HEK293 (cell line): ENCODE data around the gene JAZF1.

ENCODE experiments used
- CTCF ChIA-PET: fragments of 350-600 bp; formaldehyde crosslinking; extraction: SDS; loops from one replicate; lab custom pipeline; 2021; ENCODE audit warnings: antibody characterized with exemption; lab: Yijun Ruan, JAX
- POLR2A ChIA-PET: fragments of 300-600 bp; formaldehyde crosslinking; extraction: SDS; loops from one replicate; lab custom pipeline; 2020; ENCODE audit warnings: antibody characterized with exemption, inconsistent platforms; lab: Yijun Ruan, JAX
- H3K27ac ChIP-seq: fragments of 200-500 bp; sonication (Bioruptor generic); 2 replicates; pipeline ENCODE4 v1.5.1; 2014; ENCODE audit warnings: low read depth, low read length, control low read depth, inconsistent platforms; ENCODE audit errors: extremely low read depth
- H3K36me3 ChIP-seq, 2 experiments: fragments of 200-500 bp in 1 of 2; sonication (Bioruptor generic) in 1 of 2; 1 replicate in 1 of 2; 2 replicates in 1 of 2; pipeline ENCODE4 v1.5.1; 2014 to 2017; ENCODE audit warnings: inconsistent platforms in 2 of 2, low read length in 2 of 2; ENCODE audit not compliant: control insufficient read depth in 2 of 2, insufficient read depth in 1 of 2
- H3K4me1 ChIP-seq: fragments of 200-500 bp; sonication (Bioruptor generic); 2 replicates; pipeline ENCODE4 v1.5.1; 2014; ENCODE audit warnings: mild to moderate bottlenecking, low read length, inconsistent platforms; ENCODE audit not compliant: control insufficient read depth, insufficient read depth
- H3K4me3 ChIP-seq: 2 replicates; pipeline ENCODE4 v1.5.1; 2011; ENCODE audit warnings: low read depth, mild to moderate bottlenecking, control low read depth, low read length, moderate library complexity
- H3K9me3 ChIP-seq: fragments of 200-500 bp; sonication (Bioruptor generic); 2 replicates; pipeline ENCODE4 v1.5.1; 2014; ENCODE audit warnings: low read depth, low read length, inconsistent platforms; ENCODE audit not compliant: control insufficient read depth, insufficient read depth
- HOXA7 ChIP-seq: sonication (generic); formaldehyde crosslinking; IDR thresholded peaks from 2 replicates; pipeline ENCODE4 v1.8.1; 2022; ENCODE audit warnings: missing genetic modification reagents, borderline replicate concordance
- KLF1 ChIP-seq: fragments of 450-650 bp; formaldehyde crosslinking; IDR thresholded peaks from 2 replicates; pipeline ENCODE4 v1.5.1; 2016; ENCODE audit warnings: missing biosample characterization, missing genetic modification characterization
- KLF10 ChIP-seq: fragments of 450-650 bp; IDR thresholded peaks from 2 replicates; pipeline ENCODE4 v1.5.1; 2018; ENCODE audit warnings: missing biosample characterization, mild to moderate bottlenecking, missing genetic modification characterization
- KLF16 ChIP-seq: fragments of 450-650 bp; formaldehyde crosslinking; IDR thresholded peaks from 2 replicates; pipeline ENCODE4 v1.5.1; 2017; ENCODE audit warnings: missing biosample characterization, missing genetic modification characterization
- MEIS1 ChIP-seq: sonication (generic); formaldehyde crosslinking; IDR thresholded peaks from 2 replicates; pipeline ENCODE4 v1.8.1; 2022; ENCODE audit warnings: missing genetic modification reagents, mild to moderate bottlenecking, borderline replicate concordance
- YY2 ChIP-seq: fragments of 450-650 bp; formaldehyde crosslinking; IDR thresholded peaks from 2 replicates; pipeline ENCODE4 v1.5.1; 2016; ENCODE audit warnings: missing biosample characterization, missing genetic modification characterization
- ZFHX2 ChIP-seq: fragments of 450-650 bp; formaldehyde crosslinking; conservative IDR thresholded peaks from 2 replicates; pipeline ENCODE4 v1.5.1; 2016; ENCODE audit warnings: missing biosample characterization, missing genetic modification characterization
- ZNF184 ChIP-seq: fragments of 450-650 bp; IDR thresholded peaks from 2 replicates; pipeline ENCODE4 v1.5.1; 2018; ENCODE audit warnings: missing biosample characterization, mild to moderate bottlenecking, missing genetic modification characterization
- ZNF211 ChIP-seq: fragments of 450-650 bp; formaldehyde crosslinking; IDR thresholded peaks from 2 replicates; pipeline ENCODE4 v1.5.1; 2016; ENCODE audit warnings: low read depth, missing biosample characterization, missing genetic modification characterization
- ZNF214 ChIP-seq: fragments of 450-650 bp; formaldehyde crosslinking; IDR thresholded peaks from 2 replicates; pipeline ENCODE4 v1.5.1; 2017; ENCODE audit warnings: missing biosample characterization, mild to moderate bottlenecking, missing genetic modification characterization, borderline replicate concordance
- ZNF239 ChIP-seq: fragments of 450-650 bp; formaldehyde crosslinking; IDR thresholded peaks from 2 replicates; pipeline ENCODE4 v1.5.1; 2016; ENCODE audit warnings: missing biosample characterization, missing genetic modification characterization
- ZNF266 ChIP-seq: fragments of 450-650 bp; formaldehyde crosslinking; IDR thresholded peaks from 2 replicates; pipeline ENCODE4 v1.5.1; 2016; ENCODE audit warnings: missing biosample characterization, missing genetic modification characterization, low read depth
- ZNF311 ChIP-seq: fragments of 450-650 bp; formaldehyde crosslinking; IDR thresholded peaks from 2 replicates; pipeline ENCODE4 v1.5.1; 2017; ENCODE audit warnings: missing biosample characterization, missing genetic modification characterization, borderline replicate concordance
- ZNF391 ChIP-seq: fragments of 450-650 bp; formaldehyde crosslinking; IDR thresholded peaks from 2 replicates; pipeline ENCODE4 v1.5.1; 2016; ENCODE audit warnings: low read depth, missing biosample characterization, missing genetic modification characterization, borderline replicate concordance
- ZNF426 ChIP-seq: fragments of 450-650 bp; formaldehyde crosslinking; IDR thresholded peaks from 2 replicates; pipeline ENCODE4 v1.5.1; 2017; ENCODE audit warnings: missing biosample characterization, missing genetic modification characterization, mild to moderate bottlenecking, inconsistent platforms, moderate library complexity
- ZNF521 ChIP-seq: fragments of 450-650 bp; formaldehyde crosslinking; IDR thresholded peaks from 2 replicates; pipeline ENCODE4 v1.5.1; 2017; ENCODE audit warnings: missing biosample characterization, mild to moderate bottlenecking, missing genetic modification characterization
- ZNF623 ChIP-seq: fragments of 450-650 bp; formaldehyde crosslinking; IDR thresholded peaks from 2 replicates; pipeline ENCODE4 v1.5.1; 2016; ENCODE audit warnings: missing biosample characterization, missing genetic modification characterization
- ZNF843 ChIP-seq: fragments of 450-650 bp; formaldehyde crosslinking; IDR thresholded peaks from 2 replicates; pipeline ENCODE4 v1.5.1; 2016; ENCODE audit warnings: missing biosample characterization, missing genetic modification characterization
- ZSCAN30 ChIP-seq: fragments of 450-650 bp; IDR thresholded peaks from 2 replicates; pipeline ENCODE4 v1.5.1; 2018; ENCODE audit warnings: missing biosample characterization, mild to moderate bottlenecking, missing genetic modification characterization, moderate library complexity
- ZSCAN4 ChIP-seq: fragments of 450-650 bp; formaldehyde crosslinking; IDR thresholded peaks from 2 replicates; pipeline ENCODE4 v1.5.1; 2017; ENCODE audit warnings: missing biosample characterization, missing genetic modification characterization
- TF ChIP-seq, protein P1 (sequence below): fragments of 450-650 bp; formaldehyde crosslinking; IDR thresholded peaks from 2 replicates; pipeline ENCODE4 v1.5.1; 2016; ENCODE audit warnings: missing biosample characterization, missing genetic modification characterization
- TF ChIP-seq, protein P2 (sequence below): fragments of 450-650 bp; formaldehyde crosslinking; IDR thresholded peaks from 2 replicates; pipeline ENCODE4 v1.5.1; 2016; ENCODE audit warnings: missing biosample characterization, missing genetic modification characterization, borderline replicate concordance
- TF ChIP-seq, protein P3 (sequence below): fragments of 450-650 bp; formaldehyde crosslinking; IDR thresholded peaks from 2 replicates; pipeline ENCODE4 v1.5.1; 2016; ENCODE audit warnings: missing biosample characterization, missing genetic modification characterization

Gene JAZF1

DNA sequence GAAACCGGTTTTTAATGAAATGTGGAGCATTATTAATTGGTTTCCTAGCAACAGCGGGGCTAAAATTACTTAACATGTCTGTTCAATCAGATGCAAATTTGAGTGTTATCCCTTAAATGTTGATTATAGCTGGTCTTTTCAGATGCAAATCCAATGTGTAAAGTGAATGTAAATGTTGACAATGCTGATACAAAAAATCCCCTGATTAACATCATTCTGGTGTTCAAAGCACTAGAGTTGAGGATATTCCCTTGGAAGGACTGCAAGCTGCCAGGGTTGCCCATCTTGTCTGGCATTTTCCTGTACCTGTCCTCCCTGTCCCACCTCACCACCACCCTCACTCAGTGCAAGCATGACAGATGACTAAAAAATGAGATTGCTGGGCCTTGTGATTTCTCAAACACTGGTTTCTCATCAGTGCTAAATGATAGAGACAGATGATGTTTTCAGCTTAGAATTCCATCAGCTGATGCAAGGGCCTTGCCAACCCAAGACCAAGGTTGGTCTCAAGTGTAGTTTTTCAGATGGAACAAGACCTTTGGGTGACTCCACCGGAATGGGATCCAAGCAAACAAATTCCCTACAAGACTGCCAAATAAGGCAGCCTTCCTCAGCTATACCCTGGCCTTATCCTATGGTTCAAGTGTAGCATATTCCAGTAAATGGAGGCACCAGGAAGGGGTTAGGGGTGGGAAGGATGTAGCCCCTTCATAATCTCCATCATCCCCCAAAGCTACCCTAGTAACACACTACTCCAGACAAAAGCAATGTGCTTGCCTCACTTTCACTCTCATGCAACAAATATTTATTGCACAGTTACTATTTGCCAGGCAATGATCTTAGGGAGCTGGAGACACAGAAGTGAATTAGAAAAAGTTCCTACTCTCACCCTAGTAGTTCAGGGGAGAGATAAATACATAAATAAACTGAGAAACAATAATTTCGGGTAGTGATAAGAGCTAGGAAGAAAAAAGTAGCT lies 54.9 kb downstream of the JAZF1 start (continued):
- TF ChIP-seq, protein P1, sequence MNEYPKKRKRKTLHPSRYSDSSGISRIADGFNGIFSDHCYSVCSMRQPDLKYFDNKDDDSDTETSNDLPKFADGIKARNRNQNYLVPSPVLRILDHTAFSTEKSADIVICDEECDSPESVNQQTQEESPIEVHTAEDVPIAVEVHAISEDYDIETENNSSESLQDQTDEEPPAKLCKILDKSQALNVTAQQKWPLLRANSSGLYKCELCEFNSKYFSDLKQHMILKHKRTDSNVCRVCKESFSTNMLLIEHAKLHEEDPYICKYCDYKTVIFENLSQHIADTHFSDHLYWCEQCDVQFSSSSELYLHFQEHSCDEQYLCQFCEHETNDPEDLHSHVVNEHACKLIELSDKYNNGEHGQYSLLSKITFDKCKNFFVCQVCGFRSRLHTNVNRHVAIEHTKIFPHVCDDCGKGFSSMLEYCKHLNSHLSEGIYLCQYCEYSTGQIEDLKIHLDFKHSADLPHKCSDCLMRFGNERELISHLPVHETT (tag by site-specific recombination), result no peak
- TF ChIP-seq, protein P2, sequence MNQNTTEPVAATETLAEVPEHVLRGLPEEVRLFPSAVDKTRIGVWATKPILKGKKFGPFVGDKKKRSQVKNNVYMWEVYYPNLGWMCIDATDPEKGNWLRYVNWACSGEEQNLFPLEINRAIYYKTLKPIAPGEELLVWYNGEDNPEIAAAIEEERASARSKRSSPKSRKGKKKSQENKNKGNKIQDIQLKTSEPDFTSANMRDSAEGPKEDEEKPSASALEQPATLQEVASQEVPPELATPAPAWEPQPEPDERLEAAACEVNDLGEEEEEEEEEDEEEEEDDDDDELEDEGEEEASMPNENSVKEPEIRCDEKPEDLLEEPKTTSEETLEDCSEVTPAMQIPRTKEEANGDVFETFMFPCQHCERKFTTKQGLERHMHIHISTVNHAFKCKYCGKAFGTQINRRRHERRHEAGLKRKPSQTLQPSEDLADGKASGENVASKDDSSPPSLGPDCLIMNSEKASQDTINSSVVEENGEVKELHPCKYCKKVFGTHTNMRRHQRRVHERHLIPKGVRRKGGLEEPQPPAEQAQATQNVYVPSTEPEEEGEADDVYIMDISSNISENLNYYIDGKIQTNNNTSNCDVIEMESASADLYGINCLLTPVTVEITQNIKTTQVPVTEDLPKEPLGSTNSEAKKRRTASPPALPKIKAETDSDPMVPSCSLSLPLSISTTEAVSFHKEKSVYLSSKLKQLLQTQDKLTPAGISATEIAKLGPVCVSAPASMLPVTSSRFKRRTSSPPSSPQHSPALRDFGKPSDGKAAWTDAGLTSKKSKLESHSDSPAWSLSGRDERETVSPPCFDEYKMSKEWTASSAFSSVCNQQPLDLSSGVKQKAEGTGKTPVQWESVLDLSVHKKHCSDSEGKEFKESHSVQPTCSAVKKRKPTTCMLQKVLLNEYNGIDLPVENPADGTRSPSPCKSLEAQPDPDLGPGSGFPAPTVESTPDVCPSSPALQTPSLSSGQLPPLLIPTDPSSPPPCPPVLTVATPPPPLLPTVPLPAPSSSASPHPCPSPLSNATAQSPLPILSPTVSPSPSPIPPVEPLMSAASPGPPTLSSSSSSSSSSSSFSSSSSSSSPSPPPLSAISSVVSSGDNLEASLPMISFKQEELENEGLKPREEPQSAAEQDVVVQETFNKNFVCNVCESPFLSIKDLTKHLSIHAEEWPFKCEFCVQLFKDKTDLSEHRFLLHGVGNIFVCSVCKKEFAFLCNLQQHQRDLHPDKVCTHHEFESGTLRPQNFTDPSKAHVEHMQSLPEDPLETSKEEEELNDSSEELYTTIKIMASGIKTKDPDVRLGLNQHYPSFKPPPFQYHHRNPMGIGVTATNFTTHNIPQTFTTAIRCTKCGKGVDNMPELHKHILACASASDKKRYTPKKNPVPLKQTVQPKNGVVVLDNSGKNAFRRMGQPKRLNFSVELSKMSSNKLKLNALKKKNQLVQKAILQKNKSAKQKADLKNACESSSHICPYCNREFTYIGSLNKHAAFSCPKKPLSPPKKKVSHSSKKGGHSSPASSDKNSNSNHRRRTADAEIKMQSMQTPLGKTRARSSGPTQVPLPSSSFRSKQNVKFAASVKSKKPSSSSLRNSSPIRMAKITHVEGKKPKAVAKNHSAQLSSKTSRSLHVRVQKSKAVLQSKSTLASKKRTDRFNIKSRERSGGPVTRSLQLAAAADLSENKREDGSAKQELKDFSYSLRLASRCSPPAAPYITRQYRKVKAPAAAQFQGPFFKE (tag by site-specific recombination), result no peak
- TF ChIP-seq ZSCAN30 (tag by site-specific recombination), result no peak
- no peak for TF ChIP-seq ZNF214 (tag by site-specific recombination)
- no peak for TF ChIP-seq KLF1 (tag by site-specific recombination)

DNA sequence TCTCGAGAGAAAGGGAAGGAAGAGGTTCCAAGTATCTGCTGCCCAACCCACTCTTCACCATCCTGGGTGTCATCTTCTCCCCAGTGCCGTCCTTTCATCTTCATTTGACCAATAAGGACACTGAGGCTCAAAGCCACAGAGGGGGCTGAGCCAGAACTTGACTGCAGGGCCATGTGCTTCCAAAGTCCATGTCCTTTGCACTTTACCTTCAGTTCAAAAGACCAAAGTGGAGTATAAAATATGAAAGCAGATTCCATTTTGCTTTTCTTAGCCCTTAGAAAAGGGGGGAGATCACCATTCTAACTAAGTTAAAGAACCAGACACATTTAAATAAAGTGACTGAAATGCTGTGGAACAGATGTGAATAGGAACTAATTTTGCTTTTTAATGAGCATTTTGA lies 56.2 kb downstream of the JAZF1 start:
- H3K27ac ChIP-seq, result no peak overlapping the region
- ChIA-PET POLR2A (no interaction called here), CTCF (interaction anchor here (0.9 to 1.7 kb wide), 3 partner anchors 27 to 31 kb away, joined by 3 to 6 read pairs (median 3); no protein-coding TSS in a partner anchor)
- H3K4me3 ChIP-seq, result no peak overlapping the region
- TF ChIP-seq ZNF266, result no peak
- no peak for TF ChIP-seq KLF10 (tag by site-specific recombination)
- TF ChIP-seq ZNF391 (tag by site-specific recombination), result no peak
- no peak for TF ChIP-seq ZNF184 (tag by site-specific recombination)
- TF ChIP-seq MEIS1, result no peak
- no peak for TF ChIP-seq ZNF211 (tag by site-specific recombination)
- no peak for TF ChIP-seq ZNF843 (tag by site-specific recombination)
- TF ChIP-seq KLF16 (tag by site-specific recombination), result no peak
- TF ChIP-seq ZNF623 (tag by site-specific recombination), result no peak
- TF ChIP-seq ZSCAN30 (tag by site-specific recombination), result no peak
- TF ChIP-seq HOXA7 (CRISPR knock-in tag), result no peak
- no peaks in the 10 kb centered on the region for H3K4me1 ChIP-seq
- no peaks in the 10 kb centered on the region for H3K9me3 ChIP-seq
- H3K36me3 ChIP-seq, result no peaks in the 10 kb centered on the region

DNA sequence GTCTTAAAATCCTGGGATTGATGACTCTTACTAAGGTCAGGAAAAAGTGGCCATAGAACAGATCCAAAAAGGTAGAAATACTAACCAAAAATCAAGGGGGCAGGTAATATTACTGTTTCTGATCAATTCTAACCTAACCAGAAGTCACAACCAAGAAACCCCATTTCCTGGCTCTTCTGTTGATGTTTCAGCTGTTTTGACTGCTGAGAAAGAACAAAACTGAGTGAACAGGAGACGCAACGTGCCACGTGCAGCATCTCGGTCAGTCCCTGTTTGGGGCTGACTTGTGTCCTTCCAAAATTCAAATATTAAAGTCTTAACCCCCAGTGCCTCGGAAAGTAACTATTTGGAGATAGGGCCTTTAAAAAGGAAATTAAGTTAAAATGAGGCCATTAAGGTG lies 56.8 kb downstream of the JAZF1 start:
- CTCF ChIA-PET, result no interaction called here
- POLR2A ChIA-PET, result no interaction called here
- H3K27ac ChIP-seq, result no peak overlapping the region
- TF ChIP-seq MEIS1 (no peak), ZNF311 (tag by site-specific recombination) (no peak), ZFHX2 (tag by site-specific recombination) (no peak), ZSCAN4 (no peak), ZNF521 (no peak), KLF16 (tag by site-specific recombination) (no peak), ZNF239 (no peak), YY2 (tag by site-specific recombination) (no peak), ZNF426 (tag by site-specific recombination) (no peak), ZNF623 (tag by site-specific recombination) (no peak)
- TF ChIP-seq, protein P3, sequence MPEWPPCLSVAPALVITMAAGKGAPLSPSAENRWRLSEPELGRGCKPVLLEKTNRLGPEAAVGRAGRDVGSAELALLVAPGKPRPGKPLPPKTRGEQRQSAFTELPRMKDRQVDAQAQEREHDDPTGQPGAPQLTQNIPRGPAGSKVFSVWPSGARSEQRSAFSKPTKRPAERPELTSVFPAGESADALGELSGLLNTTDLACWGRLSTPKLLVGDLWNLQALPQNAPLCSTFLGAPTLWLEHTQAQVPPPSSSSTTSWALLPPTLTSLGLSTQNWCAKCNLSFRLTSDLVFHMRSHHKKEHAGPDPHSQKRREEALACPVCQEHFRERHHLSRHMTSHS (tag by site-specific recombination), result no peak

More for the DNA sequence above, 56.8 kb downstream of the JAZF1 start:
- H3K36me3 ChIP-seq, result no peaks in the 10 kb centered on the region
- no peaks in the 10 kb centered on the region for H3K4me1 ChIP-seq
- H3K4me3 ChIP-seq, result no peak overlapping the region
- no peaks in the 10 kb centered on the region for H3K9me3 ChIP-seq
